ENCODE measurements around the gene KCNIP1. TPM values are rescaled to one million over a fixed set of nuclear protein-coding genes. Genes with fewer than 3 reads are reported as not detected.

Gene KCNIP1
- total and polyA plus RNA-seq, 2 experiments from 2014 or later, result 0.43 to 0.80 TPM

DNA sequence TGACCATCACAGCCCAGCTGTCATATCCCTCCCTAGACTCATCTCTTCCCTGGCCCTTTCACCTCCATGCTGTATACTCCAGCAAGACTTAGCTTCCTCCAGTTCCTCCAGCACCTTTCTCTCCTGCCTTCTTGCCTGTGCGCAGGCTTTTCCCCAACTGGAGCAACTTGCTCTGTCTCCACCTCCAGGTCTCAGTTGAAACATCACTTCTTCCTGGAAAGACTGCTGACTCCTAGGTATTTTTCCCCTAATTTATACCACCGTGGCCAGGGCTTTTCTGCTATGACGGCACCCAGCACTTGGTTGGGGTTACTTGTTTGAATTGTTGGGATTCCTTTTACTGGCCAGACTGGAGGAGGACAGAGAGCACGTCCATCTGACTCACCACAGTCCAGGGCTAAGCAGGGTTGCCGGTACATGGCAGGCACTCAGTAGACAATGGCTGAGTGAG, 67.5 kb downstream of the KCNIP1 start:
- Histone ChIP-seq H3K4me1 (ENCODE audit: insufficient read depth) (peaks cover 8% of the 10 kb centered on the region), H2AFZ (no peak overlapping the region), H3K79me2 (no peaks in the 10 kb centered on the region), H3K9me2 (replicated peaks; ENCODE audit: insufficient read depth) (no peaks in the 10 kb centered on the region), H4K20me1 (ENCODE audit: insufficient read depth, poor library complexity, severe bottlenecking) (no peaks in the 10 kb centered on the region), H3K36me3 (replicated peaks; ENCODE audit: insufficient read depth, low read depth) (no peaks in the 10 kb centered on the region), H3K4me3 (no peak overlapping the region), H3K4me2 (no peak overlapping the region), H3K27ac (no peak overlapping the region), H3K9me3 (ENCODE audit: low read depth) (no peaks in the 10 kb centered on the region), H3K27me3 (no peaks in the 10 kb centered on the region)
- WGBS (ENCODE audit: low lambda C conversion rate, missing lambda C conversion rate), result 29% methylated on average over 5 of the region's 5 CpGs
- peak; percentile 57 for DNase-seq (ENCODE audit: low spot score)
- TF ChIP-seq, protein P1, sequence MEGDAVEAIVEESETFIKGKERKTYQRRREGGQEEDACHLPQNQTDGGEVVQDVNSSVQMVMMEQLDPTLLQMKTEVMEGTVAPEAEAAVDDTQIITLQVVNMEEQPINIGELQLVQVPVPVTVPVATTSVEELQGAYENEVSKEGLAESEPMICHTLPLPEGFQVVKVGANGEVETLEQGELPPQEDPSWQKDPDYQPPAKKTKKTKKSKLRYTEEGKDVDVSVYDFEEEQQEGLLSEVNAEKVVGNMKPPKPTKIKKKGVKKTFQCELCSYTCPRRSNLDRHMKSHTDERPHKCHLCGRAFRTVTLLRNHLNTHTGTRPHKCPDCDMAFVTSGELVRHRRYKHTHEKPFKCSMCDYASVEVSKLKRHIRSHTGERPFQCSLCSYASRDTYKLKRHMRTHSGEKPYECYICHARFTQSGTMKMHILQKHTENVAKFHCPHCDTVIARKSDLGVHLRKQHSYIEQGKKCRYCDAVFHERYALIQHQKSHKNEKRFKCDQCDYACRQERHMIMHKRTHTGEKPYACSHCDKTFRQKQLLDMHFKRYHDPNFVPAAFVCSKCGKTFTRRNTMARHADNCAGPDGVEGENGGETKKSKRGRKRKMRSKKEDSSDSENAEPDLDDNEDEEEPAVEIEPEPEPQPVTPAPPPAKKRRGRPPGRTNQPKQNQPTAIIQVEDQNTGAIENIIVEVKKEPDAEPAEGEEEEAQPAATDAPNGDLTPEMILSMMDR (IDR thresholded peaks at IDR 0.05; ENCODE audit: poor library complexity), result peak; percentile 10
- no peak for TF ChIP-seq EZH2phosphoT487 (IDR thresholded peaks at IDR 0.05; ENCODE audit: low read depth, severe bottlenecking, unreplicated experiment)
- no peak for TF ChIP-seq EZH2 (IDR thresholded peaks at IDR 0.05; ENCODE audit: borderline replicate concordance)

DNA sequence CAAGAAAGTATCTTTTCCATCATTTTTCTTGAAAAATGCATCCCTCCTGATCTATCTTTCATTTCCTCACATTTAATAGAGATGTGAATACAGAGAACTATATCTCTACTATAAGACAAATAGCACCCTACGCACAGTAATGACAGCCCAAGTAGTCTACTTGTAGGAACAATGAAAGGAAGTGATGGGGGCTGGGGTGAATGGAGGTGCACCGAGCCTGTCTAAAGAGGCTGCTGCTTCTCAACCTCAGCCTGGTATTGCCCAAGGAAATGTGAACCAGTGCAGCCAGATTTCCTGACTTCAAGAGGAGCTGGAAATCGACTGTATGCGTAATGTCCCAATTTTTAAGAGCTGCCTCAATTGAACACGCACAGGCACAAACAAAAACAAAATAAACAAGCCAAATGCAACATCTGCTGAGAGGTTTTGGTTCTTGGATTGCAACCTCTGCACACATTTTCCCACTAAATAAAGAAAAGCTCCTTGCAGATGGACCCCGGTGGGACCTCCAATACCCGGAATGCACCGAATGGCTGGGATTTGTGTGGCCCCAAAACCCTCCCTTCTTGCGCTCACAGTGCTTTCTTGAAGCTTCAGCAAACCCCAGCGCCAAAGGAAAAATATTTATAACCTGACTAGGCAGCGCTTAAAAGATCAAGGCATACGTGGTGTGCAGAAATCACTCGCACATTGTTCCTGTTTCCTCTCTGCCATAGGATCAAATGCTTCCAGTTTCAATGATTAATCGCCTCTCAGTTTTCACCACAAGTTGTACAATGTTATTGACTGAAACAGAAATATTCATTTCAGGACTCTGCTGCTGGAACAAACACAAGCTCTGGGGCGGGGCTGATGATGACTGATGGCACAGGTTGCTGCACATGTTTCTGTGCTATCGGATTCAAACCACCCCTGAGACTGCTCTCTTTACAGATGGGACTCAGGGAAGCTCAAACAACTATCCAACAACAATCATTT, 68.3 kb downstream of the KCNIP1 start:
- Histone ChIP-seq H3K4me1 (ENCODE audit: insufficient read depth) (peaks cover 8% of the 10 kb centered on the region), H2AFZ (no peak overlapping the region), H3K36me3 (replicated peaks; ENCODE audit: insufficient read depth, low read depth) (no peaks in the 10 kb centered on the region), H3K79me2 (no peaks in the 10 kb centered on the region), H3K27me3 (no peaks in the 10 kb centered on the region), H3K4me3 (no peak overlapping the region), H3K9me2 (replicated peaks; ENCODE audit: insufficient read depth) (no peaks in the 10 kb centered on the region), H4K20me1 (ENCODE audit: insufficient read depth, poor library complexity, severe bottlenecking) (no peaks in the 10 kb centered on the region), H3K4me2 (no peak overlapping the region), H3K9me3 (ENCODE audit: low read depth) (no peaks in the 10 kb centered on the region), H3K27ac (no peak overlapping the region)
- DNase-seq (ENCODE audit: low spot score), result no peak
- 63% methylated on average over 16 of the region's 16 CpGs for WGBS (ENCODE audit: low lambda C conversion rate, missing lambda C conversion rate)
- TF ChIP-seq EZH2 (IDR thresholded peaks at IDR 0.05; ENCODE audit: borderline replicate concordance) (no peak), EZH2phosphoT487 (IDR thresholded peaks at IDR 0.05; ENCODE audit: low read depth, severe bottlenecking, unreplicated experiment) (no peak)
- TF ChIP-seq, protein P1 (IDR thresholded peaks at IDR 0.05; ENCODE audit: poor library complexity), result no peak

DNA sequence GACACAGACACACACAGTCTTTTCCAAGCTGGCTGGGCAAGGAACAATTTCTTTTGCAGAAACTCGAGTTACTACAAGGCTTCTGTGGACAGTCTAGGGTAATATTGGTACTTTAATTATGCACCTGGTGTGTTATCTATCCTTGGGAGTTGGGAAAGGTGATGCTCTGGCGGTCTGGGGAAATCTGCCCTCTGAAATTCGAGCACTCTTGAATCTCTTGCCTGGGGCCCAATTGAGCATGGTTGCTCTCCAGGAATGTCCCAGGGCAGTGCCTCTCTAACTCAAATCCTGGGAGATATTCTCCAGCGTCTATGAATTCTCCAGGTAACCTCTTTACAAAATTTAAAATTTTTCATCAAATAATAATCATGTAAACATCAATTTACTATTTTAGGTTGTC, 69.3 kb downstream of the KCNIP1 start:
- Histone ChIP-seq H3K4me1 (ENCODE audit: insufficient read depth) (peaks cover 8% of the 10 kb centered on the region), H3K9me2 (replicated peaks; ENCODE audit: insufficient read depth) (no peaks in the 10 kb centered on the region), H3K36me3 (replicated peaks; ENCODE audit: insufficient read depth, low read depth) (no peaks in the 10 kb centered on the region), H3K4me3 (no peak overlapping the region), H3K4me2 (no peak overlapping the region), H3K79me2 (no peaks in the 10 kb centered on the region), H3K27me3 (no peaks in the 10 kb centered on the region), H3K9me3 (ENCODE audit: low read depth) (no peaks in the 10 kb centered on the region), H4K20me1 (ENCODE audit: insufficient read depth, poor library complexity, severe bottlenecking) (no peaks in the 10 kb centered on the region), H2AFZ (no peak overlapping the region), H3K27ac (no peak overlapping the region)
- DNase-seq (ENCODE audit: low spot score), result no peak
- TF ChIP-seq, protein P1 (IDR thresholded peaks at IDR 0.05; ENCODE audit: poor library complexity), result no peak
- TF ChIP-seq EZH2phosphoT487 (IDR thresholded peaks at IDR 0.05; ENCODE audit: low read depth, severe bottlenecking, unreplicated experiment), result no peak
- no peak for TF ChIP-seq EZH2 (IDR thresholded peaks at IDR 0.05; ENCODE audit: borderline replicate concordance)
- 49% methylated on average over 4 of the region's 4 CpGs for WGBS (ENCODE audit: low lambda C conversion rate, missing lambda C conversion rate)

All from hepatocyte (in vitro differentiated cells).